A549 (cell line): ENCODE data around the gene NASP.

Experiments
- EHMT2 ChIP-seq: fragments of 200-600 bp; sonication (generic); IDR thresholded peaks from 2 replicates; pipeline ENCODE4 v1.6.1; 2016; ENCODE audit warnings: antibody characterized with exemption, low read depth, mild to moderate bottlenecking, moderate library complexity
- EP300 ChIP-seq, 2 experiments: fragments of >200 bp; sonication (Bioruptor Twin); formaldehyde crosslinking; IDR thresholded peaks; 2 replicates in 1 of 2; 3 replicates in 1 of 2; pipeline ENCODE4 v1.6.1; 2016 to 2017
- NR3C1 ChIP-seq: fragments of >200 bp; sonication (Bioruptor Twin); formaldehyde crosslinking; IDR thresholded peaks from 3 replicates; pipeline ENCODE4 v1.6.1; 2017
- POLR2A ChIP-seq: IDR thresholded peaks from 2 replicates; pipeline ENCODE4 v1.6.1; 2012; ENCODE audit warnings: mild to moderate bottlenecking, low read length
- TP53 ChIP-seq: fragments of 250-450 bp; sonication (Bioruptor Pico); IDR thresholded peaks from 2 replicates; pipeline ENCODE4 v1.5.0; 2021; ENCODE audit warnings: mild to moderate bottlenecking, moderate library complexity
- ZNF302 ChIP-seq: fragments of 250-450 bp; sonication (Bioruptor Pico); IDR thresholded peaks from 2 replicates; pipeline ENCODE4 v1.9.0; 2021; ENCODE audit warnings: inconsistent platforms, mild to moderate bottlenecking, moderate library complexity
- TF ChIP-seq, protein P1 (sequence below): fragments of 150-350 bp; IDR thresholded peaks from 2 replicates; pipeline ENCODE4 v1.6.1; 2014; ENCODE audit warnings: low read depth, mild to moderate bottlenecking, low read length
- TF ChIP-seq, protein P2 (sequence below): fragments of >200 bp; sonication (Bioruptor Twin); formaldehyde crosslinking; IDR thresholded peaks from 3 replicates; pipeline ENCODE4 v1.5.1; 2016

DNA sequence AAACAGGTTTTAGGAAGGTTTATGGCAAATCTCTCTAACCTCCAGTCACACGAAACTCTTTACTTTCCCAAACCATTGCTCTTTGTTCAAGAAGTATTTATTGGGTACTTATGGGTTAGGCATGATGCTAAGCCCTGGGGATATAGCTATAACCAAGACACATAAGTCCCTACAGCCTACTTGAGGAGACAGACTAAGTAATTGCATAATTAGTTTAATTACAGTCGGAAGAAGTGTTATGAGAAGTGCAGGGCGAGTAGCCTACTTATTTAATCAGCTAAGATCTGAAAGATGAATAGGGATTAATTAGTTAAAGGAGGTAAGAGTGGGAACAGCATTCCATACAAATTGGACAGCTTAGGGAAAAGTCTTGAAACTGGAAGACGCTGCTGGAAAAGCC lies 13.2 kb upstream of the NASP start:
- TF ChIP-seq EP300 (IDR thresholded peaks at IDR 0.05) (no peak), TP53 (CRISPR knock-in tag) (no peak), EHMT2 (no peak), POLR2A (no peak), NR3C1 (no peak), ZNF302 (CRISPR knock-in tag) (no peak)
- TF ChIP-seq, protein P1, sequence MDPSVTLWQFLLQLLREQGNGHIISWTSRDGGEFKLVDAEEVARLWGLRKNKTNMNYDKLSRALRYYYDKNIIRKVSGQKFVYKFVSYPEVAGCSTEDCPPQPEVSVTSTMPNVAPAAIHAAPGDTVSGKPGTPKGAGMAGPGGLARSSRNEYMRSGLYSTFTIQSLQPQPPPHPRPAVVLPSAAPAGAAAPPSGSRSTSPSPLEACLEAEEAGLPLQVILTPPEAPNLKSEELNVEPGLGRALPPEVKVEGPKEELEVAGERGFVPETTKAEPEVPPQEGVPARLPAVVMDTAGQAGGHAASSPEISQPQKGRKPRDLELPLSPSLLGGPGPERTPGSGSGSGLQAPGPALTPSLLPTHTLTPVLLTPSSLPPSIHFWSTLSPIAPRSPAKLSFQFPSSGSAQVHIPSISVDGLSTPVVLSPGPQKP: no peak
- TF ChIP-seq, protein P2, sequence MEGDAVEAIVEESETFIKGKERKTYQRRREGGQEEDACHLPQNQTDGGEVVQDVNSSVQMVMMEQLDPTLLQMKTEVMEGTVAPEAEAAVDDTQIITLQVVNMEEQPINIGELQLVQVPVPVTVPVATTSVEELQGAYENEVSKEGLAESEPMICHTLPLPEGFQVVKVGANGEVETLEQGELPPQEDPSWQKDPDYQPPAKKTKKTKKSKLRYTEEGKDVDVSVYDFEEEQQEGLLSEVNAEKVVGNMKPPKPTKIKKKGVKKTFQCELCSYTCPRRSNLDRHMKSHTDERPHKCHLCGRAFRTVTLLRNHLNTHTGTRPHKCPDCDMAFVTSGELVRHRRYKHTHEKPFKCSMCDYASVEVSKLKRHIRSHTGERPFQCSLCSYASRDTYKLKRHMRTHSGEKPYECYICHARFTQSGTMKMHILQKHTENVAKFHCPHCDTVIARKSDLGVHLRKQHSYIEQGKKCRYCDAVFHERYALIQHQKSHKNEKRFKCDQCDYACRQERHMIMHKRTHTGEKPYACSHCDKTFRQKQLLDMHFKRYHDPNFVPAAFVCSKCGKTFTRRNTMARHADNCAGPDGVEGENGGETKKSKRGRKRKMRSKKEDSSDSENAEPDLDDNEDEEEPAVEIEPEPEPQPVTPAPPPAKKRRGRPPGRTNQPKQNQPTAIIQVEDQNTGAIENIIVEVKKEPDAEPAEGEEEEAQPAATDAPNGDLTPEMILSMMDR: no peak
